Heart left ventricle (tissue), 13 donors: ENCODE measurements around the gene EPHA7.
A peak's percentile ranks its signal among the peaks of the same experiment; 100 is the strongest.

Experiments
- POLR2A ChIP-seq, 2 donors: fragments of 450-650 bp; IDR thresholded peaks; one replicate each; pipeline ENCODE4 v1.6.1; 2017; ENCODE audit warnings: antibody characterized with exemption in 2 of 2, mild to moderate bottlenecking in 2 of 2, moderate library complexity in 2 of 2
- TF ChIP-seq, protein P1 (sequence below), 12 donors: fragments of 200-600 bp; sonication (generic) in 4 of 12; IDR thresholded peaks; one replicate each; pipeline versions ENCODE4 v1.5.0 to v1.8.0; 2018 to 2022; ENCODE audit warnings: antibody characterized with exemption in 12 of 12, mild to moderate bottlenecking in 5 of 12
- donor health status: ischemic (EF 13 %, LVEDD 7.1; RV severe dilation, severe dysfunction).
- donor health status: DM: no; HTN: yes; CAD: no.
- donor health status: DM: no; HTN: no; CAD: no.
- donor health status: ischemic (EF 25% LVEDD 6.9; RV normal size, moderate dysfunction).
- donor health status: ischemic (EF 25% LVEDD 5.7; RV mildly dilated, moderate dysfunction).
- donor health status: ischemic (EF 35%, LVEDD 5.7; RV mildly dilated, moderate dysfunction).
- donor health status: nonischemic (EF 11% LVEDD 7.7; RV severe dilation, severe dysfunction).
- donor health status: DM: yes; HTN: yes; CAD: no.
- donor health status: PGD.
- donor health status: ischemic (EF 29% LVEDD 5.4; RV normal size, mild dysfunction).
- donor health status: nonischemic (EF 23%, LVEDD 6.1; RV moderate dilation, normal function).

DNA sequence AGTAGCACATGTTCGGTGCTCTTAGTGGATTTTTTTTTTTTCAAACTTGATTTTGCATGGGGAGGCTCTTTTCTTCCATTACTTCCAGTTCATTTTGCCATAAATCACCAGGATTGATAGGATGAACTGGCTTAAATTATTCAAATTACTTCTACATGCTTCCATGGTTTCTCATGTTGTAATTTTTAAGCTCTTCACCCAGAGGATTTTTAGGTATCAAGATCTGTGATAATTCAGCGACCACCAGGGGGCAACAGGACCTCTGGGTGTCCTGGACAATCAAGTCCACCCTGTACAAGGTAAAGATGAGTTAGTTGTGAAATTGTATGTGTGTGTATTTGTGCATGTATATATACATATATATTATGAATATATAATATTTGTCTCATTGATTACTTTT is 4.2 kb upstream of the EPHA7 start:
- no peak for TF ChIP-seq POLR2A (IDR thresholded peaks at IDR 0.05)
- TF ChIP-seq, protein P1, sequence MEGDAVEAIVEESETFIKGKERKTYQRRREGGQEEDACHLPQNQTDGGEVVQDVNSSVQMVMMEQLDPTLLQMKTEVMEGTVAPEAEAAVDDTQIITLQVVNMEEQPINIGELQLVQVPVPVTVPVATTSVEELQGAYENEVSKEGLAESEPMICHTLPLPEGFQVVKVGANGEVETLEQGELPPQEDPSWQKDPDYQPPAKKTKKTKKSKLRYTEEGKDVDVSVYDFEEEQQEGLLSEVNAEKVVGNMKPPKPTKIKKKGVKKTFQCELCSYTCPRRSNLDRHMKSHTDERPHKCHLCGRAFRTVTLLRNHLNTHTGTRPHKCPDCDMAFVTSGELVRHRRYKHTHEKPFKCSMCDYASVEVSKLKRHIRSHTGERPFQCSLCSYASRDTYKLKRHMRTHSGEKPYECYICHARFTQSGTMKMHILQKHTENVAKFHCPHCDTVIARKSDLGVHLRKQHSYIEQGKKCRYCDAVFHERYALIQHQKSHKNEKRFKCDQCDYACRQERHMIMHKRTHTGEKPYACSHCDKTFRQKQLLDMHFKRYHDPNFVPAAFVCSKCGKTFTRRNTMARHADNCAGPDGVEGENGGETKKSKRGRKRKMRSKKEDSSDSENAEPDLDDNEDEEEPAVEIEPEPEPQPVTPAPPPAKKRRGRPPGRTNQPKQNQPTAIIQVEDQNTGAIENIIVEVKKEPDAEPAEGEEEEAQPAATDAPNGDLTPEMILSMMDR (IDR thresholded peaks at IDR 0.05), result peak in 10 of 12 donors; percentile 16 to 54 (median 36)
